Karpas-422 (cell line): ENCODE measurements around the gene DOC2B. TPM values are rescaled to one million over a fixed set of nuclear protein-coding genes. Genes with fewer than 3 reads are reported as not detected.
"Not testable (repeated sequence)": the region's sequence is repeated elsewhere in the genome, so short reads cannot be mapped to it uniquely, and the experiment has no call there.

Experiments
- DNase-seq: peaks from one replicate; pipeline ENCODE4 v3.0.0-alpha.2; 2015
- H2AFZ ChIP-seq: fragments of 200-600 bp; sonication (generic); 2 replicates; pipeline ENCODE4 v1.6.1; 2014; ENCODE audit warnings: antibody characterized with exemption, low read length, mixed read lengths
- H3K27ac ChIP-seq: fragments of 200-600 bp; sonication (generic); 2 replicates; pipeline ENCODE4 v1.5.1; 2014; ENCODE audit warnings: mild to moderate bottlenecking, low read length, moderate library complexity
- H3K27me3 ChIP-seq: fragments of 200-600 bp; sonication (generic); 2 replicates; pipeline ENCODE4 v1.6.1; 2014; ENCODE audit warnings: low read length, mixed read lengths
- H3K36me3 ChIP-seq: fragments of 200-600 bp; sonication (generic); 2 replicates; pipeline ENCODE4 v1.6.1; 2014; ENCODE audit warnings: low read length, mixed read lengths; ENCODE audit not compliant: insufficient read depth
- H3K4me1 ChIP-seq: fragments of 200-600 bp; sonication (generic); 2 replicates; pipeline ENCODE4 v1.6.1; 2014; ENCODE audit warnings: mild to moderate bottlenecking, low read length, mixed read lengths
- H3K4me2 ChIP-seq: fragments of 200-600 bp; sonication (generic); 2 replicates; pipeline ENCODE4 v1.6.1; 2014; ENCODE audit warnings: low read length, low read depth, mild to moderate bottlenecking; ENCODE audit not compliant: poor library complexity, severe bottlenecking
- H3K4me3 ChIP-seq: fragments of 200-600 bp; sonication (generic); 2 replicates; pipeline ENCODE4 v1.5.1; 2014; ENCODE audit warnings: mild to moderate bottlenecking, antibody characterized with exemption, low read length, mixed read lengths
- H3K79me2 ChIP-seq: fragments of 200-600 bp; sonication (generic); 2 replicates; pipeline ENCODE4 v1.6.1; 2014; ENCODE audit warnings: mild to moderate bottlenecking, low read length, mixed read lengths
- H3K9ac ChIP-seq: fragments of 200-600 bp; sonication (generic); 2 replicates; pipeline ENCODE4 v1.6.0; 2014; ENCODE audit warnings: low read length
- H3K9me2 ChIP-seq: fragments of 200-600 bp; sonication (generic), shearing (Covaris generic); replicated peaks from 2 replicates; pipeline ENCODE4 v1.6.0; 2014; ENCODE audit warnings: mild to moderate bottlenecking, low read length, moderate library complexity; ENCODE audit not compliant: insufficient read depth
- H3K9me3 ChIP-seq: fragments of 300-700, 200-600 bp; sonication (generic); 2 replicates; pipeline ENCODE4 v1.6.1; 2014; ENCODE audit warnings: low read length, mixed read lengths
- H4K20me1 ChIP-seq: fragments of 200-600 bp; sonication (generic); 2 replicates; pipeline ENCODE4 v1.6.1; 2014; ENCODE audit warnings: mild to moderate bottlenecking, antibody characterized with exemption, low read length, low read depth; ENCODE audit not compliant: insufficient read depth
- total RNA-seq: library from RNA; depleted of rRNA; stranded (reverse); fragments of >200 nt; shearing (Covaris generic); gene quantifications from 2 replicates; pipeline ENCODE4 v1.2.3, GENCODE V29; 2014; ENCODE audit warnings: low replicate concordance

The DOC2B gene
- total RNA-seq, 1 experiment from 2014 or later: not detected

- H3K79me2 ChIP-seq: no peaks in the 10 kb centered on the region
- no peaks in the 10 kb centered on the region for H3K9me3 ChIP-seq
- H3K9ac ChIP-seq: no peak overlapping the region
- no peak overlapping the region for H3K27ac ChIP-seq
- no peak for DNase-seq
- H4K20me1 ChIP-seq: no peaks in the 10 kb centered on the region
- H3K9me2 ChIP-seq: no peaks in the 10 kb centered on the region
- H2AFZ ChIP-seq: no peak overlapping the region
- H3K4me2 ChIP-seq: no peak overlapping the region
- H3K36me3 ChIP-seq: no peaks in the 10 kb centered on the region
- no peaks in the 10 kb centered on the region for H3K4me1 ChIP-seq
- no peaks in the 10 kb centered on the region for H3K27me3 ChIP-seq
- H3K4me3 ChIP-seq: no peak overlapping the region
These were observed 23.8 kb upstream of the DOC2B start for GRCh38 chr17:205148-205669.

- no peaks in the 10 kb centered on the region for H3K27me3 ChIP-seq
- H3K79me2 ChIP-seq: no peaks in the 10 kb centered on the region
- no peak overlapping the region for H3K27ac ChIP-seq
- no peak overlapping the region for H2AFZ ChIP-seq
- no peaks in the 10 kb centered on the region for H3K36me3 ChIP-seq
- no peaks in the 10 kb centered on the region for H3K4me1 ChIP-seq
- no peaks in the 10 kb centered on the region for H4K20me1 ChIP-seq
- DNase-seq: no peak
- H3K9me2 ChIP-seq: no peaks in the 10 kb centered on the region
- H3K9ac ChIP-seq: no peak overlapping the region
- H3K9me3 ChIP-seq: no peaks in the 10 kb centered on the region
- H3K4me3 ChIP-seq: no peak overlapping the region
- H3K4me2 ChIP-seq: no peak overlapping the region
These were observed 23.1 kb upstream of the DOC2B start for GRCh38 chr17:204427-205147.

GRCh38 chr17:202501-202951, 21.1 kb upstream of the DOC2B start:
- H3K4me3 ChIP-seq: no peak overlapping the region
- H3K9ac ChIP-seq: no peak overlapping the region
- H4K20me1 ChIP-seq: no peaks in the 10 kb centered on the region
- no peaks in the 10 kb centered on the region for H3K79me2 ChIP-seq
- H3K4me1 ChIP-seq: no peaks in the 10 kb centered on the region
- no peak for DNase-seq
- no peak overlapping the region for H2AFZ ChIP-seq
- no peaks in the 10 kb centered on the region for H3K36me3 ChIP-seq
- H3K9me2 ChIP-seq: no peaks in the 10 kb centered on the region
- H3K9me3 ChIP-seq: no peaks in the 10 kb centered on the region
- no peak overlapping the region for H3K27ac ChIP-seq
- H3K4me2 ChIP-seq: no peak overlapping the region
- no peaks in the 10 kb centered on the region for H3K27me3 ChIP-seq

- not testable (repeated sequence) for H4K20me1 ChIP-seq
These were observed 20.3 kb upstream of the DOC2B start for GRCh38 chr17:201736-202135.

GRCh38 chr17:201257-201656, 19.8 kb upstream of the DOC2B start:
- DNase-seq, H3K27ac ChIP-seq, H3K4me2 ChIP-seq, H3K36me3 ChIP-seq, H3K9me3 ChIP-seq, H3K4me1 ChIP-seq, H4K20me1 ChIP-seq, H2AFZ ChIP-seq, H3K4me3 ChIP-seq, H3K9ac ChIP-seq, H3K27me3 ChIP-seq, H3K9me2 ChIP-seq, H3K79me2 ChIP-seq: not testable (repeated sequence)

More at GRCh38 chr17:201736-202135, 20.3 kb upstream of the DOC2B start:
- not testable (repeated sequence) for H3K79me2 ChIP-seq, DNase-seq, H3K4me3 ChIP-seq, H3K9ac ChIP-seq, H2AFZ ChIP-seq, H3K9me2 ChIP-seq, H3K36me3 ChIP-seq, H3K4me2 ChIP-seq, H3K27ac ChIP-seq, H3K27me3 ChIP-seq, H3K9me3 ChIP-seq, H3K4me1 ChIP-seq

- Histone ChIP-seq H3K9ac (no peak overlapping the region), H4K20me1 (no peaks in the 10 kb centered on the region), H3K36me3 (no peaks in the 10 kb centered on the region), H3K4me2 (no peak overlapping the region), H2AFZ (no peak overlapping the region), H3K79me2 (no peaks in the 10 kb centered on the region), H3K4me3 (no peak overlapping the region), H3K4me1 (no peaks in the 10 kb centered on the region), H3K9me3 (no peaks in the 10 kb centered on the region), H3K27me3 (no peaks in the 10 kb centered on the region), H3K27ac (no peak overlapping the region), H3K9me2 (no peaks in the 10 kb centered on the region)
- no peak for DNase-seq
These were observed 19.1 kb upstream of the DOC2B start for GRCh38 chr17:200586-200985.

DNA sequence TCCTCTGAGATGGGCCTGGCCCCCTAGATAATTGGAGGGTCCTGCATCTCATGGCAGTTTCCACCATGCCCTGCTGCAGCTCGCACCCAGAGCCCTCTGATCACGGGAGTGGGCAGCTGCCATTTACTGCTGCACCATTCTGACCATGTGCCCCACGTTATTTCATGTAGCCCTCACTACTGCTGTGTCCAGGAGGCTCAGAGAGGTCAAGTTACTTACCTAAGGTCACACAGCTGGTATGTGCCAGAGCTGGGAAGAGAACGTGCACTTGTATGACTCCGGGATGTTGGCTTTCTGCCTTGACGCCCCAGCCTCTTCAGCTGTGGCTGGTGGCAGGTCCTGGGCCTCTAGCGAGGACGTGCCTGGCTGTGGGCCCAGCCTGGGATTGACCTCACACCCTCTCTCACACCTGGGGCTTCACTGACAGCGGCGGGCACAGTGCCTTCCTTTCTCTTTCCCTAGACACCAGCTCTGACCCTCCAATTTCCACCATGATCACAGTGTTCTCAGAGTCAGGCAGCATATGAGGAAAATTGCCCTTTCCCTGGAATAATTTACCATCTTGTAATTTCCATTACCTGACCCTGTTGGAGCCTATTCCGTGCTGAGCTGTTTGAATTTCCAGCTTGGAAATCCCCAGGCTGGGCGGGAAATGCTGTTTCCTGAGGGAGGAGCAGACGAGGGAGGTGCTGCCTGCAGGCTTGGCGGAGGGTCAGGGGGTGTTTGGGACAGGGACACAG, 18.5 kb upstream of the DOC2B start:
- H3K79me2 ChIP-seq: no peaks in the 10 kb centered on the region
- DNase-seq: no peak
- no peaks in the 10 kb centered on the region for H3K4me1 ChIP-seq
- H2AFZ ChIP-seq: no peak overlapping the region
- H4K20me1 ChIP-seq: no peaks in the 10 kb centered on the region
- H3K4me3 ChIP-seq: no peak overlapping the region
- H3K36me3 ChIP-seq: no peaks in the 10 kb centered on the region
- H3K9me2 ChIP-seq: no peaks in the 10 kb centered on the region
- H3K9ac ChIP-seq: no peak overlapping the region
- H3K9me3 ChIP-seq: no peaks in the 10 kb centered on the region
- no peak overlapping the region for H3K4me2 ChIP-seq
- no peak overlapping the region for H3K27ac ChIP-seq
- no peaks in the 10 kb centered on the region for H3K27me3 ChIP-seq

DNA sequence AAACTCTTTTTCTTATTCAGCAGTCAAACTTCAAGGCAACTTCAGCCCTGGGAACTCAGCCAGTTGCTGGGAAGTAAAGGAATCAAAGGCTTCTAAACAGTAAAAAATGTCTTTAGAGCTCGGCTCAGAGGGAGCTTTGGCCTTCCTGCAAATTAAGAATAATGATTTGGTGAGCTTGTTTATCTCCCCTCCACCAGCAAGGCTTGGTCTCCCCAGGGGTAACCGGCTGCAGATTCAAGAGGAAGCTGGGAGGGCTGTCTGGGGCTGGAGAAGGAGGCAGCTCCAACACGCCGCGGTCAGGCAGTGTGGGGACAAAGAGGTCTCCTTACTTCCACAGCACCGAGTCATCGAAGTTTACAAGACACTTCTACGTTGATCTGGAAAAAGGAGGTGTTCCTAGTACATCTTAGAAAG, 17.7 kb upstream of the DOC2B start:
- Histone ChIP-seq H4K20me1 (no peaks in the 10 kb centered on the region), H3K4me2 (no peak overlapping the region), H3K36me3 (no peaks in the 10 kb centered on the region), H3K79me2 (no peaks in the 10 kb centered on the region), H3K9ac (no peak overlapping the region), H3K4me3 (no peak overlapping the region), H3K4me1 (no peaks in the 10 kb centered on the region), H3K27ac (no peak overlapping the region), H3K9me2 (no peaks in the 10 kb centered on the region), H3K27me3 (no peaks in the 10 kb centered on the region), H3K9me3 (no peaks in the 10 kb centered on the region), H2AFZ (no peak overlapping the region)
- DNase-seq: no peak
